C1 segment of cervical spinal cord (tissue), 14 donors: ENCODE data around the gene FAM3D.

ENCODE experiments used
- DNase-seq, 14 donors: peaks; one replicate each; lab custom pipeline; 2025; lab: John Stamatoyannopoulos, UW

The FAM3D gene

GRCh38 chr3:58627941-58628340 lies 38.6 kb downstream of the FAM3D start:
- DNase-seq, result no peak

DNA sequence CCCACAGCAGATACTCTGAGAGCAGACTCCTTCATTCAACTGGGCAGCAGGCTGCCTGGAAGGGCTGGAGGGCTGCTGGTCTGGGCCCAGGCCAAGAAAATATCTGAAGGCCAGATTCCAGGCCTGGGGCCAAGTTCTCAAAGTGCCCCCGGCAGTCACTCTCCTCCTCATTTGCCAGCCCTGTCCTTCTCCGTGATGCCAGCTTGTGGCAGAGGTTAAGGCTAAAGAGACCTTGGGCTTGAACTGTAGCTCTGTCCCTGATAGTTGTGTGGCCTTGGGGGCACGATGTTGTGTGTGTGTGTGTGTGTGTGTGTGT lies 39.0 kb downstream of the FAM3D start:
- peak in 6 of 14 donors; percentile 19 to 68 (median 28) for DNase-seq

DNA sequence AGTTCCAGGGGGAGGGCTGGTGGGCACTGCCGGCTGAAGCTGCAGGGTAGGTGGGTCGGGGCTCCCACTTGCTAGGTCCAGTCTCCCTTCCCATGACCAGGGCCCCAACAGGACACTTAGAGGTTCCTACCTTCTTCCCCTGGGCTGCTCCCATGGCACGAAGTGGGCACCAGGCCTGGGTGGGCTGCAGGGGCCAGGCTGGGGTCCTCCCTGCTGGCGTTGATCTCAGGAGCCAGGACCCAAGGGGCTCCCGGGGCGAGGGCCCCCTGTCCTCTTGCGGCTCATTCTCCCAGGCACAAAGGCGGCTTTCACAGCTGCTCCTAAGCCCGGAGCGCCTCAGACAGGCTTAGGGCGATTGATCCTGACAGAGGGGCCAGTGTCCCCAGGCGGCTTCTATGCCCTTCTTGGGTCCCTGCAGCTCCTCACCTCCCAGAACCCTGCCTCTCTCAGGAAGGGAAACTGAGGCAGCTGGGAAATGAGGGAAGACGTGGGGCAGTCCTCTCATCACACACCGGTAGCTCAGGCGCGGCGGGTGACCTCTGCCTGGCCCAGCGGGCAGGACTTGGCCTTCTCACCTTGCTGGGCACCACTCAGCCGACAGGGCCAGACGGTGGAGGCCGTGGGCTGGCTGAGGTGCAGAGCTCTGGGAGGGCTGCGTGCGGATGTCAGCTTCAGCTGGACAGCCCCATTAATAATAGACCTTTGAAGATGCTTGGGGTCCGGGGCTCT lies 39.6 kb downstream of the FAM3D start:
- no peak for DNase-seq

GRCh38 chr3:58625196-58625824 lies 41.3 kb downstream of the FAM3D start:
- DNase-seq, result no peak

- no peak for DNase-seq
Observed at GRCh38 chr3:58624550-58624949, 42.0 kb downstream of the FAM3D start.

- no peak for DNase-seq
Observed at GRCh38 chr3:58623961-58624360, 42.6 kb downstream of the FAM3D start.

DNA sequence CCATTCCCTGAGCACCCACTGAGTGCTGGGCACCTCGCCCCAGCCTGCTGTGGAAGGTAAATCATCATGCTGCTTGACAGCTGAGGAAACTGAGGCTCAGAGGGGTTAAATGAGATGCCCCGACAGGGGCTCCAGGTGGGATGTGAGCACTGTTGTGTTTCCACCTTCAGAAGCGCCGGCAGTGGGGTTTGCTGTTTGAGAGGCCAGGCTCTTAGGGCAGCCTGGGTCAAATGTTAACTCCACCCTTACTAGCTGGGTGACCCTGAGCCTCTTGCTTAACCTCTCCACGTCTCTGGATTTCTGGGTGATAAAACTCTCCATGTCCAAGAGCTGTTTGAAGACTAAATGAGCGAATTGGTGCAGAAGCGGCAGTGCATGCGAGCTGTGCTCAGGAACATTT lies 43.1 kb downstream of the FAM3D start:
- DNase-seq, result no peak

- no peak for DNase-seq
Observed at GRCh38 chr3:58622892-58623291, 43.7 kb downstream of the FAM3D start.

GRCh38 chr3:58622436-58622835 lies 44.1 kb downstream of the FAM3D start:
- no peak for DNase-seq

GRCh38 chr3:58621086-58621830 lies 45.3 kb downstream of the FAM3D start:
- DNase-seq, result no peak

DNA sequence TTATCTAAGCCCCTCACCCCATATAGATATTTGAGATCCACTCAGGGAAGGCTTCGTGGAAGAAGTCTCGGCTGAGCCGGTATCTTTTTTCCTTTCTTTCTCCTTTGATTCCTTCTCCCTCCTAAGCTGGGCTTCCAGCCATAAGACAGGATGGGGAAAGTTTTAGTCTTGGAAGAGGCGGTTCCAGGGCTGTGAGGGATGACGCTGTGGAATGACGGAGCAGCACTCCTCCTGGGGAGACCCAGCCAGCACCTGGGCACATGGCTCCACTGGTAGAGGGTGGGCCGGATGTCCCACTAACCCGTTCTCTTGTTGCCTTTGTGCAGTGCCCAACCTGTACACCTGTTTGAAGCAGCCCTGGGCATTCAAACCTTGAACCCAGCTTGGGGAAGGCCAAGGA lies 46.2 kb downstream of the FAM3D start:
- DNase-seq, result no peak

DNA sequence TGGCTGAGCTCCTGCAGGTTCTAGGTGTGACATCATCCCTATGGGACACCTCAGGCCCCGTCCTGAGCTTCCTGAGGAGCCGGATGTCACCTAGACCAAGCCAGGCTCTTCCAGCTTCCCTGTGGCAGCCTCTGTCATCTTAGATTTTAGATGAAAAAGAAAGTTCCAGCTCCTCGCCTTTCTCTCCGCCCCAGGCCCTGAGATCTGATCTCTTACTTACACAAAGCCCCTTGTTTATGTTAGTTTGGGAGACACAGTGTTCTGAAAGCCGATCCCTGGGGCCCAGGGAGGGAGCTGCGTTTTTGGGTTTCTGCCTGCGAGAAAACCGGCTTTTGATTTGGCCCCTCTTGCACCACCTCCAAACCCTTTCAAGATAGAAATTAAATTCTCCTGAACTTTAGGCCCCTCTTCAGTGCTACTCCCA lies 49.2 kb downstream of the FAM3D start:
- DNase-seq, result no peak

DNA sequence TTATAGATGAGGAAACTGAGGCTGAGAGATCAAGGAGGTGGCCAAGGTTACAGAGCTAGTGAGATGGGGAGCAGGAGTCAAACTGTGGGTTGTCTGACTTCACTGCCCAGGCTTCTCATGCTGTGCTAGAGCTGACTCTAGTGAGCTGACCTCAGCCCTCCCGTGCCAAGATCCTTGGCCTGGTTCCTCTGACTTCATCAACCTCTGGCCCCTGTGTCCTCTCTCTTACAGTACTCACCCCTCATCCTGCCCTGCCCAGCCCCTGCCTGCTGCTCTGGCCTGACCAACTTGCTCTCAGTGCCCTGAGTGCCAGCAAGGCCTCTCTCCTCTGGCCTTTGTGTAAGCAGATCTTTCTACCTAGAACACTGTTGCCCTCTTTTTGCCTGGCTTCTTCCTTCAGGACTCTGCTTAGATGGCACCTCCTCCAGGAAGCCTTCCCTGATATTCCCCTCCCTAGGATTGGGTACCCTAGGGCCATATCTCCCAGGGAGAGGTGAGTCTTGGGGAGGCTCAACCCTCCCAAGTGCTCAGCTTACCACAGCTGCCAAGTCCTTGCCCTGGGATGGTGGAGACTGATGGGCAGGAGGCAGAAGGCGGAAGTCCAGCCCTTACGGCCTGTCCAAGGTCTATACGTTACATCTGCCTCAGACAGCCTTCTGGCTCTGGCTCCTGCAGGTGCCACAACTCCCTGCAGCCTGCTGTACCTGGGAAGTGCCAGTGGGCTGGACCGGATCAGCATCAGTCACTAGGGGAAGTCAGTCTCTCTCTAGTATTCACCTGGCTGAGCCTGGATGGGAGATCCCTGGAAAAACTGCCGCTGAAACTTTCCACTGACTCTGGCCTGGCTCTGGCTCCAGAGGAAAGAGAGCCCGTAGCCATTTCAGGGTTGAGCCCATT lies 53.1 kb downstream of the FAM3D start:
- DNase-seq, result no peak

- no peak for DNase-seq
Observed at GRCh38 chr3:58612830-58613229, 53.7 kb downstream of the FAM3D start.

DNA sequence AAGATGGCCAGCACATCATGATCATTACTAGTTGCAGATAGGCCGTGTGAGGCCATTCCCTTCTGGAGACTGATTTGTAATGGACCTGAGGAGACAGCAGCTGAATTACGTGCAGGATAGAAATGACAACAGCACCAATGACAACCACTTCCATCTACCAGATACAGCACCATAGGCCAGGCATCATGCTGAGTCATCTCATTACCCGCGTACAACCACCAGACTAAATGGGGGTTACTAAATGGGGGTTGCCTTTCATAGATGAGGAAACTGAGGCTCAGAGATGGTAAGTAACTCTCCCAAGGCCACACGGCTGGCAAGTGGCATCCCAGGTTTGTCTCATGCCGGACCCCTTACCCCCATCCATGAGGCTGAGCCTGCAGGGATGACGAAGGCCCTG lies 56.6 kb downstream of the FAM3D start:
- DNase-seq, result no peak

DNA sequence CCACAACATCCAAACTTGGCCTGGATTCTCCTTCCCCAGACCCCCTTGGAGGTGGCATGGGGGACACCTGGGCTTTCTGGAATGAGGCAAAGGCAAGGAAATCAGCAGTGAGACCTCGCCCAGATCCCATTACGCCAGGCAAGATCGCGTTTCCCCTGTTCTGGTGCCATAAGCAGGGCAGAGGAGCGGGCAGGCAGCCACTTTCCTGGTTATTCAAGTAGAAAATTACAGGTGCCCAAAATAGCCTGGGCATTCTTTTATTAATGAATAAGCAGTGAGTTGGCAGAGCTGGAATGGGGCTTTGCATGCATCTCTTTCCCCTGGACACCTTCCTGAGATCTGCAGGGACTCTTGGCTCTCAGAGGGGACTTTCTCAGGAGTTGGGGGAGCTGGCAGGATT lies 57.9 kb downstream of the FAM3D start:
- DNase-seq, result peak in 5 of 14 donors; percentile 15 to 91 (median 19)

GRCh38 chr3:58607816-58608215 lies 58.8 kb downstream of the FAM3D start:
- no peak for DNase-seq

DNA sequence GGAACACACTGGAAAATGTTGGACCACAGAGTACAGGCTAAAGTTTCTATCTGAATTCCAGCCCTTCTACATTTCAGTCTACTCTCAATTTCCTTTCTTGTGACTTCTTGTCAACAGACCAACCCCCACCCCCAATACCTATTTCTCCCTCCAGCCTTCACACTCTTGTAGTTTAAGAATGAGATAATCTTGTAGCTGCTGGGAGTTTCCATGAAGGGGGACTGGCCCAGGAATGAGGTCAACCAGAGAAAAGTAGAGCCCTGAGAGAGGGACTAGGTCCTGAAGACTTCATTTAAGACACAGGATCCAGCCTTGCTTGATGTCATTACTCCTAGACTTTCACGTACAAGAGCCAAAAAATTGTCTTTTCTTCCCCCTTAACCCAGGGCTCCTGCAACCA lies 59.9 kb downstream of the FAM3D start:
- no peak for DNase-seq

GRCh38 chr3:58604031-58604430 lies 62.5 kb downstream of the FAM3D start:
- no peak for DNase-seq

DNA sequence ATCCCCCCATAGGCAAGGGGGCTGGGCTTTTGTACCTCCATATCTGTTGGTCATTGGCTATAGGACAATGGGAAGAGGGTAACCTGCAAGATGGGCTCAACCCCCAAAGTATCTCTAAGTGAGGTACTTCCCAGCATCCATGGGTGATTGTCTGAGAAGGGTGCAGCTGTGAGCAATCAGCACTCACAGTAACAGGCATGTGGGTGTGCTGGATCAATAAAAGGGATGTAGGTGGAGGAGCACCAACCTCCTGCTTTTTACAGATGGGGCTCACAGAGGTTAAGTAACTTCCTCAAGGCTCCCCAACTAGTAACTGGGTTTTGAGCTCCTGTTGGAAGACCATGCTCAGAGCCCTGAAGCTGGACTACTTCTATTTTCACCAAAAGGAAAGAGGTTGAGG lies 63.0 kb downstream of the FAM3D start:
- DNase-seq, result no peak

- no peak for DNase-seq
Observed at GRCh38 chr3:58597770-58598310, 68.7 kb downstream of the FAM3D start.
